Measurements from ENCODE around the gene CHI3L2.

DNA sequence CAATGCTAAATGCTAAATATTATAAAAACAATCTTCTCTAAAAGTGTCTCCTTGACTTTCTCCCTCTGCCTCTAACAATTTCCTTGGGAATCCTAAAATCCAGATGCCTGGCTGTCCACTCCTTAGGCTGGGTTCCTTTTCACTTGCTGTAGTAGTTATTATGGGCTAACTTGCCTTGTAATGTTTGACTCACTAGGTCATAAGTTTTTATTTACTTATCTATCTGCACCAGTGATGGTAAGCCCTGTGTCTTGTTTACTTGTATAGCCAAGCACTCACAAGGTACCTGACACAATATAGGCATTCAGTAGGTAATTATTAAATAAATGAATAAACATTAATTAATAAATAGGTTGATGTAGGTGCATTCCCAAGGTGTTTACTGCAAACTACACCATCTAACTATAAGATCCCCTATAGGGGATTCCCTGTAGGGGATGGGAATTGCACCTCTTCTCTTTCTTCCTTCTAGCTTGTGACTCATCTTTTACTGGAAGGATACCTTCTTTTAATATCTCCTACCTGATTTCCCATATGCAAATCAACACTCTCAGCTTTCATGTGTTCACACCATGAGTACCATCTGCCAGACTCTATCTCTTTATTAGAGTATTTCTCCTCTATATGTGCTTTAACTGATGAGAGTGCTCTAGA, 48.4 kb downstream of the CHI3L2 start:
- TF ChIP-seq, protein P1, sequence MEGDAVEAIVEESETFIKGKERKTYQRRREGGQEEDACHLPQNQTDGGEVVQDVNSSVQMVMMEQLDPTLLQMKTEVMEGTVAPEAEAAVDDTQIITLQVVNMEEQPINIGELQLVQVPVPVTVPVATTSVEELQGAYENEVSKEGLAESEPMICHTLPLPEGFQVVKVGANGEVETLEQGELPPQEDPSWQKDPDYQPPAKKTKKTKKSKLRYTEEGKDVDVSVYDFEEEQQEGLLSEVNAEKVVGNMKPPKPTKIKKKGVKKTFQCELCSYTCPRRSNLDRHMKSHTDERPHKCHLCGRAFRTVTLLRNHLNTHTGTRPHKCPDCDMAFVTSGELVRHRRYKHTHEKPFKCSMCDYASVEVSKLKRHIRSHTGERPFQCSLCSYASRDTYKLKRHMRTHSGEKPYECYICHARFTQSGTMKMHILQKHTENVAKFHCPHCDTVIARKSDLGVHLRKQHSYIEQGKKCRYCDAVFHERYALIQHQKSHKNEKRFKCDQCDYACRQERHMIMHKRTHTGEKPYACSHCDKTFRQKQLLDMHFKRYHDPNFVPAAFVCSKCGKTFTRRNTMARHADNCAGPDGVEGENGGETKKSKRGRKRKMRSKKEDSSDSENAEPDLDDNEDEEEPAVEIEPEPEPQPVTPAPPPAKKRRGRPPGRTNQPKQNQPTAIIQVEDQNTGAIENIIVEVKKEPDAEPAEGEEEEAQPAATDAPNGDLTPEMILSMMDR (IDR thresholded peaks at IDR 0.05; ENCODE audit: insufficient read depth, low read depth, low read length): no peak
- TF ChIP-seq EZH2 (IDR thresholded peaks at IDR 0.05; ENCODE audit: insufficient read depth, low read length): no peak

All from astrocyte (in vitro differentiated cells and primary cell).